ENCODE results near the gene LRIF1.
A peak's percentile ranks its signal among the peaks of the same experiment; 100 is the strongest.
"Not testable (repeated sequence)": the region's sequence is repeated elsewhere in the genome, so short reads cannot be mapped to it uniquely, and the experiment has no call there.

The LRIF1 gene

GRCh38 chr1:110951161-110951560, 12.6 kb downstream of the LRIF1 start:
- no peaks in the 10 kb centered on the region for H3K27me3 ChIP-seq (ENCODE audit: control insufficient read depth, insufficient read depth, low read length)
- no peaks in the 10 kb centered on the region for H3K9me3 ChIP-seq (ENCODE audit: control insufficient read depth, insufficient read depth, low read length)
- peaks cover 44% of the 10 kb centered on the region for H3K36me3 ChIP-seq (ENCODE audit: control insufficient read depth, insufficient read depth, low read length)
- H3K4me3 ChIP-seq (ENCODE audit: low read depth, low read length), result no peak overlapping the region
- H3K9ac ChIP-seq (ENCODE audit: low read depth, low read length), result no peak overlapping the region
- H3K27ac ChIP-seq (ENCODE audit: low read depth, low read length), result no peak overlapping the region
- no peaks in the 10 kb centered on the region for H3K4me1 ChIP-seq (ENCODE audit: control insufficient read depth, insufficient read depth, low read length)

GRCh38 chr1:110948038-110948810, 15.5 kb downstream of the LRIF1 start:
- Histone ChIP-seq H3K9me3 (ENCODE audit: control insufficient read depth, insufficient read depth, low read length) (no peaks in the 10 kb centered on the region), H3K4me1 (ENCODE audit: control insufficient read depth, insufficient read depth, low read length) (no peaks in the 10 kb centered on the region), H3K9ac (ENCODE audit: low read depth, low read length) (no peak overlapping the region), H3K4me3 (ENCODE audit: low read depth, low read length) (no peak overlapping the region), H3K36me3 (ENCODE audit: control insufficient read depth, insufficient read depth, low read length) (peaks cover 44% of the 10 kb centered on the region), H3K27ac (ENCODE audit: low read depth, low read length) (no peak overlapping the region), H3K27me3 (ENCODE audit: control insufficient read depth, insufficient read depth, low read length) (no peaks in the 10 kb centered on the region)

- no peaks in the 10 kb centered on the region for H3K4me1 ChIP-seq (ENCODE audit: control insufficient read depth, insufficient read depth, low read length)
- no peak overlapping the region for H3K4me3 ChIP-seq (ENCODE audit: low read depth, low read length)
- H3K27me3 ChIP-seq (ENCODE audit: control insufficient read depth, insufficient read depth, low read length), result no peaks in the 10 kb centered on the region
These were observed 18.1 kb downstream of the LRIF1 start for GRCh38 chr1:110945626-110946025.

DNA sequence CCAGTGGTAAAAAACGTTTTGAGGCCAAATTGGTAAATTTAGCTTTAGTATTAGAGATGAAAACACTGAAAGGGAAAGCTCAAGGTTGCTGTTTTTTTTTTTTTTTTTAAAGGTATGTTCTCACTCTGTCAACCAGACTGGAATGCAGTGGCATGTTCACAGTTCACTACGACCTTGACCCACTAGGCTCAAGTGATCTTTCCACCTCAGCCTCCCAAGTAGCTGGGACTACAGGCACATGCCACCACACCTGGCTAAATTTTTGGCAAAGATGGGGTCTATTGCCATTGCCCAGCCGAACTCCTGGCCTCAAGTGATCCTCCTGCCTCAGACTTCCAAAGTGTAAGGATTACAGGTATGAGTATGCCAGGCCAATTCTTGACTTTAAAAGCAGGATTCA, 18.9 kb downstream of the LRIF1 start:
- Histone ChIP-seq H3K36me3 (ENCODE audit: control insufficient read depth, insufficient read depth, low read length) (peaks cover 22% of the 10 kb centered on the region), H3K9me3 (ENCODE audit: control insufficient read depth, insufficient read depth, low read length) (no peaks in the 10 kb centered on the region), H3K27me3 (ENCODE audit: control insufficient read depth, insufficient read depth, low read length) (no peaks in the 10 kb centered on the region), H3K9ac (ENCODE audit: low read depth, low read length) (no peak overlapping the region), H3K4me3 (ENCODE audit: low read depth, low read length) (no peak overlapping the region), H3K4me1 (ENCODE audit: control insufficient read depth, insufficient read depth, low read length) (no peaks in the 10 kb centered on the region), H3K27ac (ENCODE audit: low read depth, low read length) (no peak overlapping the region)

More at GRCh38 chr1:110945626-110946025, 18.1 kb downstream of the LRIF1 start:
- Histone ChIP-seq H3K9me3 (ENCODE audit: control insufficient read depth, insufficient read depth, low read length) (no peaks in the 10 kb centered on the region), H3K9ac (ENCODE audit: low read depth, low read length) (no peak overlapping the region), H3K36me3 (ENCODE audit: control insufficient read depth, insufficient read depth, low read length) (peaks cover 25% of the 10 kb centered on the region), H3K27ac (ENCODE audit: low read depth, low read length) (no peak overlapping the region)

GRCh38 chr1:110936567-110936966, 27.2 kb downstream of the LRIF1 start:
- Histone ChIP-seq H3K9ac (ENCODE audit: low read depth, low read length) (no peak overlapping the region), H3K27me3 (ENCODE audit: control insufficient read depth, insufficient read depth, low read length) (no peaks in the 10 kb centered on the region), H3K4me3 (ENCODE audit: low read depth, low read length) (no peak overlapping the region), H3K9me3 (ENCODE audit: control insufficient read depth, insufficient read depth, low read length) (no peaks in the 10 kb centered on the region), H3K27ac (ENCODE audit: low read depth, low read length) (no peak overlapping the region), H3K36me3 (ENCODE audit: control insufficient read depth, insufficient read depth, low read length) (no peaks in the 10 kb centered on the region), H3K4me1 (ENCODE audit: control insufficient read depth, insufficient read depth, low read length) (no peaks in the 10 kb centered on the region)

DNA sequence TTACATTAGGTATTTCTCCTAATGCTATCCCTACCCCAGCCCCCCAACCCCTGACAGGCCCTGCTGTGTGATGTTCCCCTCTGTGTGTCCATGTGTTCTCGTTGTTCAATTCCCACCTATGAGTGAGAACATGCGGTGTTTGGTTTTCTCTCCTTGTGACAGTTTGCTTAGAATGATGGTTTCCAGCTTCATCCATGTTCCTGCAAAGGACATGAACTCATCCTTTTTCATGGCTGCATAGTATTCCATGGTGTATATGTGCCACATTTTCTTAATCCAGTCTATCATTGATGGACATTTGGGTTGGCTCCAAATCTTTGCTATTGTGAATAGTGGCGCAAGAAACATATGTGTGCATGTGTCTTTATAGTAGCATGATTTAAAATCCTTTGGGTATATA, 32.6 kb downstream of the LRIF1 start:
- not testable (repeated sequence) for H3K9ac ChIP-seq (ENCODE audit: low read depth, low read length); H3K4me1 ChIP-seq (ENCODE audit: control insufficient read depth, insufficient read depth, low read length); H3K27ac ChIP-seq (ENCODE audit: low read depth, low read length); H3K27me3 ChIP-seq (ENCODE audit: control insufficient read depth, insufficient read depth, low read length); H3K4me3 ChIP-seq (ENCODE audit: low read depth, low read length); H3K36me3 ChIP-seq (ENCODE audit: control insufficient read depth, insufficient read depth, low read length); H3K9me3 ChIP-seq (ENCODE audit: control insufficient read depth, insufficient read depth, low read length)

GRCh38 chr1:110928904-110929303, 34.8 kb downstream of the LRIF1 start:
- H3K4me1 ChIP-seq (ENCODE audit: control insufficient read depth, insufficient read depth, low read length), result peaks cover 4% of the 10 kb centered on the region; the same call in 1 of the 2 replicates
- H3K27ac ChIP-seq (ENCODE audit: low read depth, low read length), result no peak overlapping the region
- H3K4me3 ChIP-seq (ENCODE audit: low read depth, low read length), result no peak overlapping the region
- H3K9ac ChIP-seq (ENCODE audit: low read depth, low read length), result no peak overlapping the region
- H3K36me3 ChIP-seq (ENCODE audit: control insufficient read depth, insufficient read depth, low read length), result no peaks in the 10 kb centered on the region
- no peaks in the 10 kb centered on the region for H3K9me3 ChIP-seq (ENCODE audit: control insufficient read depth, insufficient read depth, low read length)
- H3K27me3 ChIP-seq (ENCODE audit: control insufficient read depth, insufficient read depth, low read length), result no peaks in the 10 kb centered on the region

DNA sequence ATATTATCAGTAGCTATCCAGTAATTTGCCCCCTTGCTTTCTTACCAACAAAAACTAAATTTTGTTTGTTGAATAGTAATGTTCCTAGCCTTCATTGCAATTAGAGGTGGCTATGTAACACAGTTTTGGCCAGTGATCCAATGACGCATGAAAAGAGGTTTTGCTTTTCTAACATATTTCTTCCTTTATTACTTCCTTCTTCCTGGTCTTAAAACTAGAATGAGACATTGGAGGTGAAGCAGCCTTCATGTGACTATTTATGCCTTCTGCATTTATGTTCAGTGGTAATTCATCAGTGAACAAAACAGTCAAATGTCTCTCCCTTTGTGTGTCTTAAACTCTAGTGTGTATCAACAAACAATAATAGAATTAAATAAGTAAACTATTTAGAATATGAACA, 35.5 kb downstream of the LRIF1 start:
- Histone ChIP-seq H3K27ac (ENCODE audit: low read depth, low read length) (no peak overlapping the region), H3K4me1 (ENCODE audit: control insufficient read depth, insufficient read depth, low read length) (peaks cover 4% of the 10 kb centered on the region; the same call in 1 of the 2 replicates), H3K36me3 (ENCODE audit: control insufficient read depth, insufficient read depth, low read length) (no peaks in the 10 kb centered on the region), H3K27me3 (ENCODE audit: control insufficient read depth, insufficient read depth, low read length) (no peaks in the 10 kb centered on the region), H3K9me3 (ENCODE audit: control insufficient read depth, insufficient read depth, low read length) (no peaks in the 10 kb centered on the region), H3K4me3 (ENCODE audit: low read depth, low read length) (no peak overlapping the region), H3K9ac (ENCODE audit: low read depth, low read length) (no peak overlapping the region)

DNA sequence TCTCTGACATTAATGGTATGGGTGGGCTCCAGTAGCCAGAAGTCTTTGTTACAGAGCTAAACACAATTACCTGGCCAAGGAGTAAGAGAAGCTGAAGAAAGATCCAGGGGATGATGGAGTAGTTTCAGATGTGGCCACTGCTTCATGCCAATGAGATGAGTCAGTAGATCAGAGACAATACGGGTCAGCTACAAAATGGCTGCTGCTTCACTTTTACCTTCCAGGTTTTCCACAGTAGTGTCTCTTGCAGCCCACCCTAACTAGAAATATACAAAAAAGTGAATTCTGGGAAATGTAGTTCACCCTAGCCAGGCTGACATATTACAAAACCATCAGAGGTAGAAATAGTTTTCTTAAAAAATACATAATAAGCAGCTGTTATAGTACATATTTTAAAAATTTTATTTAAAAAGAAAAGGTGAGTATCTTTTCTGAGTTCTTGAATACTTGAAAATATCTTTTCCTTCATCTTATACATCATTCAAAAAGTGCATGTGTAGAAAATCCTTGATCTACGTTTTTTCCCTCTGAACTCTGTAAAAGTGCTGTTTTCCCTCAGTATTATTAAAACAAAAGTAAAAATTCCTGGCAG, 36.1 kb downstream of the LRIF1 start:
- Histone ChIP-seq H3K9me3 (ENCODE audit: control insufficient read depth, insufficient read depth, low read length) (no peaks in the 10 kb centered on the region), H3K36me3 (ENCODE audit: control insufficient read depth, insufficient read depth, low read length) (no peaks in the 10 kb centered on the region), H3K27ac (ENCODE audit: low read depth, low read length) (no peak overlapping the region), H3K4me3 (ENCODE audit: low read depth, low read length) (peak overlapping the region; percentile 34), H3K9ac (ENCODE audit: low read depth, low read length) (no peak overlapping the region), H3K4me1 (ENCODE audit: control insufficient read depth, insufficient read depth, low read length) (peaks cover 4% of the 10 kb centered on the region; the same call in 1 of the 2 replicates), H3K27me3 (ENCODE audit: control insufficient read depth, insufficient read depth, low read length) (no peaks in the 10 kb centered on the region)

DNA sequence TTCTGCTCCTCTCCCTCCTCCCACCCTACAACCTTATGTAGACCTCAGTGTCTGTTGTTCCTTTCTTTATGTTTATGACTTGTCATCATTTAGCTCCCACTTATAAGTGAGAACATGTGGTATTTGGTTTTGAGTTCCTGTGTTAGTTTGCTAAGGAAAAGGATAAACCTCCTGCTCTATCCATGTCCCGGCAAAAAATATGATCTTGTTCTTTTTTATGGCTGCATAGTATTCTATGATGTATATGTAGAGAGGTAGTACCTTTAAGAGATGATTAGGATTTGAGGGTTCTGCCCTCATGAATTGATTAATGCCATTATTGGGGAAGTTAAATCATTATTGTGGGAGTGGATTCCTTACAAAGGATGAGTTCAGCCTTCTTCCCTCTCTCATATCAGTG, 41.8 kb downstream of the LRIF1 start:
- Histone ChIP-seq H3K9ac (ENCODE audit: low read depth, low read length) (no peak overlapping the region), H3K27me3 (ENCODE audit: control insufficient read depth, insufficient read depth, low read length) (no peaks in the 10 kb centered on the region), H3K9me3 (ENCODE audit: control insufficient read depth, insufficient read depth, low read length) (no peaks in the 10 kb centered on the region)

DNA sequence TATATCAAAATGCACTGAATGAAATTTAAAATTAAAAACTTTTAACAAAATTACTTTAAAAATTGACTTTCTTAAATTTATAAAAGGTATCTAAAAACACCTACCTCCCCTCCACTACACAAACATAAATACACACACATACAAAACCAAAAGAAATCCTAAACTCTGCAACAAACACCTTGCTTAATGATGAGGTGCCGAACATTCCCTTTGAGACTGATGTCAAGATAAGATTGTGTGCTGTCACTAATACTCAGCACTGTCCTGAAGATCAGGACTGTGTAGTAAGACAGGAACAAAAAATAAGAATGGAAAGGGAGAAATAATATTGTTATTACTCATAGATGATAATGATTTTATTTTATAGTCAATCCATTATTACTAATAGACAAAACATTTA, 45.7 kb downstream of the LRIF1 start:
- Histone ChIP-seq H3K4me3 (ENCODE audit: low read depth, low read length) (no peak overlapping the region), H3K27me3 (ENCODE audit: control insufficient read depth, insufficient read depth, low read length) (no peaks in the 10 kb centered on the region), H3K4me1 (ENCODE audit: control insufficient read depth, insufficient read depth, low read length) (peaks cover 7% of the 10 kb centered on the region), H3K9me3 (ENCODE audit: control insufficient read depth, insufficient read depth, low read length) (no peaks in the 10 kb centered on the region), H3K27ac (ENCODE audit: low read depth, low read length) (no peak overlapping the region), H3K9ac (ENCODE audit: low read depth, low read length) (no peak overlapping the region), H3K36me3 (ENCODE audit: control insufficient read depth, insufficient read depth, low read length) (no peaks in the 10 kb centered on the region)

More for the DNA sequence above, 41.8 kb downstream of the LRIF1 start:
- H3K36me3 ChIP-seq (ENCODE audit: control insufficient read depth, insufficient read depth, low read length), result no peaks in the 10 kb centered on the region
- no peak overlapping the region for H3K27ac ChIP-seq (ENCODE audit: low read depth, low read length)
- H3K4me1 ChIP-seq (ENCODE audit: control insufficient read depth, insufficient read depth, low read length), result peaks cover 4% of the 10 kb centered on the region
- H3K4me3 ChIP-seq (ENCODE audit: low read depth, low read length), result no peak overlapping the region
